Jurkat, Clone E6-1 (cell line): Measurements from ENCODE around the gene ITPKC.

Experiments used
- DNase-seq: peaks from one replicate; pipeline ENCODE4 v3.0.0-alpha.2; 2011; ENCODE audit warnings: low read depth, low spot score
- H3K4me3 ChIP-seq: 2 replicates; pipeline ENCODE4 v1.5.1; 2011; ENCODE audit warnings: mild to moderate bottlenecking, low read length, control low read depth, moderate library complexity

ITPKC gene

DNA sequence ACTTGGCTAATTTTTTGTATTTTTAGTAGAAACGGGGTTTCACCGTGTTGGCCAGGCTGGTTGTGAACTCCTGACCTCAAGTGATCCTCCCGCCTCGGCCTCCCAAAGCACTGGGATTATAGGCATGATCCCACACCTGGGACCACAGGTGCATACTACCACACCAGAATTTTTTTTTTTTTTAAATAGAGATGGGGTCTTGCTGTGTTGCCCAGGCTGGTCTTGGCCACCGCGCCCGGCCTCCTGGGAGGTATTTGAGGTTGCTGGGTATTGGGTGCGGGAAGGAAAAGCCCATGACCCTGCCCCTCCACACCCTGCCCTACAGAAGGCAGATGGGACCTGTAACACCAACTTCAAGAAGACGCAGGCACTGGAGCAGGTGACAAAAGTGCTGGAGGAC lies 19.7 kb downstream of the ITPKC start:
- no peak overlapping the region for H3K4me3 ChIP-seq
- no peak for DNase-seq

DNA sequence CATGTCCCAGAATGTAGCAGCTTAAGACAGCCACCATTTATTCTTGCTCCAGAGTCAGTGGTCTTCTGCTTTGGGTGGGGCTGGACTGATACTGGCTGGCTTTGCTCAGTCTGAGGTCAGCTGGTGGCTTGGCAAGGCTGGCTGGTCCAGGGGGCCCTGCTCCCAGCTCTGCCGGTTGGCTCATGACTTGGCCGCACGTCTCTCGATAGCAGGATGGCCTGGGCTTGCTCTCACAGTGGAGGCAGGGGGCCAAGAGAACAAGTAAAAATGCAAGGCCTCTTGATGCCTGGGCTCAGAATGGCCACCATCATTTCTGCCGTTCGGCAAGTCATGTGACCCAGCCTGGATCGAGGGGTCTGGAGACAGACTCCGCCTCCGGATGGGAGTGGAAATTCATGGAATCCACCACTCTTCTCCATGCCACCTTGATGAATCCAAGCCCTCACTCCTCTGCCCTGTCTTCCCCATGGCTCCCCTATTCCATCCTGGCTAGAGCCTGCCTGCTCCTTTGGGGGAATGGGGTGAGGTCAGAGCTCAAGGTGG lies 20.3 kb downstream of the ITPKC start:
- DNase-seq: no peak

DNA sequence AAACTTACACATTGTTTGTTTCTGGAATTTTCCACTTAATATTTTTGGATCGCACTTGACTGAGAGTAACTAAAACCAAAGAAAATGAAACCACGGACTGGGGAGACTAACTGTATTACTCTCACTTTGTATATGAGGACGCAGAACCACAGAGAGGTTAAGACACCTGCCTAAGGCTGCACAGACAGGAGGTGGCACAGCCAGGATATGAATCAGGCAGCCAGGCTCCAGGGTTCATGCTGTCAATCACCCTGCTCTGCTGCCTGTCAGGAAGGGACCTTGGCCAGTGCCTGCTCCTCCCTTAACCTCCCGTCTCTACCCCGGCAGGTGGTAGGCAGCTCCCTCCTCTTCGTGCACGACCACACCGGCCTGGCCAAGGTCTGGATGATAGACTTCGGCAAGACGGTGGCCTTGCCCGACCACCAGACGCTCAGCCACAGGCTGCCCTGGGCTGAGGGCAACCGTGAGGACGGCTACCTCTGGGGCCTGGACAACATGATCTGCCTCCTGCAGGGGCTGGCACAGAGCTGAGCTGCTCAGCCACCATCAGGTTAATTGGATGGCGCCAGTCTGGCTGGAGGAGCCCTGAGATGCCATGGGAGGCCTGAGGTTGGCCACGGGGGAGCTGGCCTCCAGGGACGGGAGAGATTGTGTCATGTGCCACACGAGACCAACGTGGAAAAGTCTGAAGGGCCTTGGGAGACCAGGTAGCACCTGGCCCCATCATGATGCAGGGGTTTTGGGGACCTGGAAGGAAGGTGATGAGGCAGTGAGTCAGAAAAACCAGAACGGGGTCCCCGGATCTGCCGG lies 22.3 kb downstream of the ITPKC start:
- H3K4me3 ChIP-seq: no peak overlapping the region
- DNase-seq: no peak

More for the DNA sequence above, 20.3 kb downstream of the ITPKC start:
- H3K4me3 ChIP-seq: no peak overlapping the region

- no peak overlapping the region for H3K4me3 ChIP-seq
- no peak for DNase-seq
Observed at GRCh38 chr19:40739871-40740703, 23.2 kb downstream of the ITPKC start.

DNA sequence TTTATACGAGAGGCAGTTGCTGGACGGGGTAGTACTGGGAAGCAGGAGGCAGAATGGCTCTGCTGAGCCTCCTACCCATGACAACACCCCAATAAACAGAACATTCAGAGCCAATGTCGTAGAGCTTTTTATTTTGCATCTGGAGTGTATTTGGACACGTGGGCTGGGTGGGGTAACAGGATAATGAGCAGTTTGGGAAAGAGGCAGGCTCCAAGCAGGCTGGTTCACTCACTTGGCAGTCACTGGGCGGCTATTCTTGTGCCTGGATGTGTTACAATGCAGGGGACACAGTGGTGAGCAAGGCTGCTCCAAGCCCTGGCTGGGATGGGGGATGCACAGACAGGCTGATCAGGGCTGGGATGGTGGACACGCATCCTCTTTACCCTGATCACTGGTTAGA lies 23.8 kb downstream of the ITPKC start:
- DNase-seq: no peak
- no peak overlapping the region for H3K4me3 ChIP-seq

- no peak overlapping the region for H3K4me3 ChIP-seq
- DNase-seq: no peak
Observed at GRCh38 chr19:40741527-40742390, 24.8 kb downstream of the ITPKC start.

- DNase-seq: no peak
- no peak overlapping the region for H3K4me3 ChIP-seq
Observed at GRCh38 chr19:40742477-40742876, 25.6 kb downstream of the ITPKC start.

- no peak overlapping the region for H3K4me3 ChIP-seq
- DNase-seq: no peak
Observed at GRCh38 chr19:40742886-40743285, 26.0 kb downstream of the ITPKC start.

DNA sequence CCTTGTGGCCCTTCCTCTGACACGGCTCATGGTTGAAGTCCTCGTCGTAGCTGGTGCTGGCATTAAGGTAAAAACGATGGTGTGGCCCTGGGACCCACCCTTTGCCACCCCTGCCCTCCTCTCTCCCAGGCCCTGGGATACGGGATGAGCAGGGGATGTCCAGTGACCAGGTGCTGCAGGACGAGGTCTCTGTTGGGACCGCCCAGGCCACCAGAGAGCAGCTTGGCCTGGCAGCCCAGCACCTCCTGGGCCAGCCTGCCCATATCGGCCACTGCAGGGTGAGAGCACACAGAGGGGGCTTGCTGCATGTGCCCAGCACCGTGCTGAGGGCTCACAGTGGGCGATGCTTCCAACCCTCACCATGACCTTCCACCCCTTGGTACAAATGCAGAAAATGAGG lies 27.0 kb downstream of the ITPKC start:
- H3K4me3 ChIP-seq: no peak overlapping the region
- DNase-seq: no peak

DNA sequence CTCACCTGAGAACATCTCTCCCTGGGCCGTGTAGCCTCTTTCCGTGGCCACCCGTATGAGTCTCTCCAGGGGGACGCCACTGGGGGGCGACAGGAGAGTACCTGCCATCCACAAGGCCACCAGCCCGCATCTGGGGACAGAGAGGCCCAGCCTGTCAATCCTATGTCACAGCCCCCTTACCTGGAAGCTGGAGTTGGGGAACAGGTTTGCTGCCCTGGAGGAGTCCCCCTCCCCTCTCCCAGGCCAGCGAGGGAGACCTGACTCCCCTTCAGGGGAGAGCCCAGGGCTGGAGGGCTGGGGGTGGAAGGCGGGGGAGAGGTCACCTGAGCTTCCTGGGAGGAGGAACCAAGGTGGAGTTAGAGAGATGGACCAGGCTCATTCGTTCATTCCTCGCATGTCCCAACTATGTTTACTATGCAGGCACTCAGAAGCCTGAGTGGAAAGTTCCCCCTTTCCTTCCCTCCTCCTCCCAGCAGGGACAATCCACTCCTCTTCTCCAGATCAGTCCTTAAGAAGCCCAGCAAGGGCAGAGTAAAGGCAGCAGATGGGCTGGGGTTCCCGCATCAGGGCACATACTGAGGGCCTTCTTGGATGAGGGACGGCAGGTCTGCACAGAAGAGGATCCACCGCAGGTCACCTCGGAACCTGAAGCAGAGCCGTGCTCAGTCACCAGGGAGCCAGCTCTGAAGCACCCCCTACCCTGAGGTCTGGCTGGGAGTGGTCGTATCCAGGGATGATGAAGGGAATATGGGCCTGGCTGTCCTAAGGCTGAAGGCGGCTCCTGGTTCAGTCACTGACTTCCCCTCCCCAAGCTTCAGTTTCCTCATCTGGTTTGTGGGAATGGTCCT lies 27.9 kb downstream of the ITPKC start:
- no peak overlapping the region for H3K4me3 ChIP-seq
- no peak for DNase-seq

- DNase-seq: no peak
- H3K4me3 ChIP-seq: no peak overlapping the region
Observed at GRCh38 chr19:40745402-40745780, 28.5 kb downstream of the ITPKC start.

DNA sequence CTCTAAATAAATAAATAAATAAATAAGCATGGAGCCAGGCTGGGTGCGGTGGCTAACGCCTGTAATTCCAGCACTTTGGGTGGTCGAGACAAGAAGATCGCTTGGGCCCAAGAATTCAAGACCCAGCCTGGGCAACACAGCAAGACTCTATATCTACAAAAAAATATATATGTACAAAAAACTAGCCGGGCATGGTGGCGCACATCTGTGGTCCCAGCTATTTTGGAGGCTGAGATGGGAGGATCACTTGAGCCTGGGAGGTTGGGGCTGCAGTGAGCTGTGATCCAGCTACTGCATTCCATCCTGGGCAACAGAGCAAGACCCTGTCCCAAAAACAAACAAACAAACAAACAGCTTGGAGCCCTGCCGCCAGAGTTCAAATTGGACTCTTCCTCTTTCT lies 30.6 kb downstream of the ITPKC start:
- no peak for DNase-seq
- H3K4me3 ChIP-seq: no peak overlapping the region

DNA sequence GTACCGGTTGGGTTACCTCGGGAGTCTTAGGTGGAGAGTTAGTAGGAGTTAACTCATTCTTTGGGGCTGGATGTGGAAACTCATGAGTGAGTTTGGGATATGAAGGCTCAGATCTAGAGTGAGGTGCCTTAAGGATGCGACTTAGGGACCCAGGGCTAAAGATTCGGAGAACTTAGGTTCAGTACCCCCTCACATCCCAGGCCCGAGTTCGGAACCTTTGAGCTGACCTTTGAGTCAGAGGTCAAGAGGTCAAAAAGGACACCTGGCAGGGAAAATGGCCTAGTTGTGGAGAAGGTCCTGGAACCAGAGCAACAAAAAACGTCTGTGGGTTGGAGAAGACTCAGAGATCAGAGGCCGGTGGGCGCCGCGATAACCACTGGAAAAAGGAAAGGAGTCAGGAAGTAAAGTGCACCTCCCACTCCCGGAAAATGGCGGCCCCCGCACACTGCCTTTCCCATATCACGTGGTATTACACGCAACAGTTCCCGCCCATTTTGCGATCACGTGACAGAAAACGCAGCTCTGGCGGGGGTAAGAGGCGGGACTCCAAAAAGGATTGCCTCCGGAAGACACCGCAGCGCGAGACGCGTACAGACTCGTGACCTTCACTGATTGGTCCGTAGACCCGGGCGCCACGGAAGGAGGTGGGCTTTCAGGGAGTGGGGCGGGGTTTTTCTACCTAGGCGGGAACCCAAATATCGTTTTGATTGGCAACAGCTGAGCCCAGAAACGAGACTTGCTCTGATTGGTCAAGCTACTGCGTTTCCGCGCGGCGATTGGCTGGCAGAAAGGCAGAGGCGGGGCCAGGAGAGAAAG lies 33.4 kb downstream of the ITPKC start, which contains the start of gene ACTMAP:
TSS of gene ACTMAP (minus strand) at position 420 of the 816 bp plus-strand sequence. CDS start 674 bp downstream, outside the sequence.
- H3K4me3 ChIP-seq: peak within 1 kb of the TSS; percentile 85
- peak; percentile 100 for DNase-seq

DNA sequence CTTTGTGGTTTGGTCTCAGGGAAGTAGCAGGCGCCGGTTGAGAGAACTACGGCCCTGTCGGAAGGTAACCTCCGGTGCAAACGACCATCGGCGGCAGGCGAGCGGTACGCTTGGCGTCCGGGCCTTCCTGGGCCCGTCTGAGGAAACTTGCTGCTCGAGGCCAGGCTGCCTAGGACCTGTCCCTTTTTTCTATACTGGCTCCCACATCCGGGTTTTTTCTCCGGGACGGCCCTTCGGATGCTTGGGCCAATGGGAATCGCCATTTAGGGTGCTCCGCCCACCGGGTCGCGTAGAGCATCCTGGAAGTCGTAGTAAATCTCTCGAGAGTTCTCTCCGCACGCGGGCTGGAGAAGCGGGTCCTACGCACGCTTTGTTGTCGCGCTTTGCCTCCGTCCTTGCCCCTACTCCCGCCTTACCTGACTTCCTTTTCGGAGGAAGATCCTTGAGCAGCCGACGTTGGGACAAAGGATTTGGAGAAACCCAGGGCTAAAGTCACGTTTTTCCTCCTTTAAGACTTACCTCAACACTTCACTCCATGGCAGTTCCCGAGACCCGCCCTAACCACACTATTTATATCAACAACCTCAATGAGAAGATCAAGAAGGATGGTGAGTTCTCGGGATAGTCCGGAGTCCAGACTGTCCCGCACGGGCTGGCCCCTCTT lies 34.1 kb downstream of the ITPKC start, which contains the start of gene SNRPA:
TSS of gene SNRPA (plus strand) at position 330 of the 664 bp plus-strand sequence. CDS start at position 536, 206 bp downstream.
- peak within 1 kb of the TSS; percentile 85 for H3K4me3 ChIP-seq

DNA sequence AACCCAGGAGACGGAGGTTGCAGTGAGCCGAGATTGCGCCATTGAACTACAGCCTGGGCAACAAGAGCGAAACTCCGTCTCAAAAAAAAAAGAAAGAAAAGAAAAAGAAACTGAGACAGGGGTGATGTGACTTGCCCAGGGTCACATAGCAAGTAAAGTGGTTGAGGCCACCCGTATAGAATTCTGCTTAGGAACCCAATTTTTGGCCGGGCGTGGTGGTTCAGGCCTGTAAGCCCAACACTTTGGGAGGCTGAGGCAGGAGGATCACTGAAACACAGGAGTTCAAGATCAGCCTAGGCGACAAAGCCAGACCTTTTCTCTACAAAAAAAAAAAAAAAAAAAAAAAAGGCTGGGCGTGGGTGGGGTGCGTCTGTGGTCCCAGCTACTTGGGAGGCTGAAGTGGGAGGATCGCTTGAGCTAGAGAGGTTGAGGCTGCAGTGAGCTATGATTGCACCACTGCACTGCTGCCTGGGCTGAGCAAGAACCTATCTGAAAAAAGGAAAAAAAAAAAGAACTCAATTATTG lies 35.4 kb downstream of the ITPKC start:
- DNase-seq: no peak
- peak overlapping the region; percentile 85 for H3K4me3 ChIP-seq

More for the DNA sequence above, 34.1 kb downstream of the ITPKC start, which contains the start of gene SNRPA:
- DNase-seq: peak; percentile 98

DNA sequence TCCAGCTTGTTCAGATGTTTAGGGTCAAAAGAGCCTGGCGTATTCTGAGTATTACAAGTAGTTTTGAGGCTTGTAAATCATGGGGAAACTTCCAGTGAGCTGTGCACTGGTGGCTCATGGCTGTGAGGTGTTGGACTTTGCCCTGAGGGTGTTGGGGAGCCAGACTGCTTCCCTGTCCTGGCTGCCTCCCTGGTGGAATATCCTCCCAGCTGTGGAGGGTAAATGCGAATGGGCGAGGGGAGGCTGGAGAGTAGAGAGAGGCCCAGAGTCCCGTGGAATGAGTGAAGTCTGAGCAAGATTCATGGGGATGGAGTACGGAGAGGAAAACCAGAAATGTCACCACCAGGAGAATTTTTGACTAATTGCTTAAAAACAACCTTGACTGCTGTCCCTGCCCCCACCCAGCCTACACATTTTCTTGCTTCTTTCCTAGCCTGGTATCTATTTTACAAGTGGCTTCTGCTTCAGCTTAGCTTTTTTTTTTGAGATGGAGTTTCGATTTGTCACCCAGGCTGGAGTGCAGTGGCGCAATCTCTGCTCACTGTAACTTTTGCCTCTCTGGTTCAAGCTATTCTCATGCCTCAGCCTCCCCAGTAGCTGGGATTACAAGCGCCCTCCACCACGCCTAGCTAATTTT lies 37.8 kb downstream of the ITPKC start:
- H3K4me3 ChIP-seq: no peak overlapping the region
- no peak for DNase-seq
